Stimulated activated CD8-positive, alpha-beta memory T cell treated with anti-CD3 and anti-CD28 coated beads, Interleukin-15, amount 100 ng/mL, for 24 hours (primary cell): ENCODE results near the gene TRIM62.

Experiments used
- DNase-seq: peaks from one replicate; pipeline ENCODE4 v3.0.0-alpha.2; 2020; ENCODE audit warnings: low read depth

TRIM62 gene

DNA sequence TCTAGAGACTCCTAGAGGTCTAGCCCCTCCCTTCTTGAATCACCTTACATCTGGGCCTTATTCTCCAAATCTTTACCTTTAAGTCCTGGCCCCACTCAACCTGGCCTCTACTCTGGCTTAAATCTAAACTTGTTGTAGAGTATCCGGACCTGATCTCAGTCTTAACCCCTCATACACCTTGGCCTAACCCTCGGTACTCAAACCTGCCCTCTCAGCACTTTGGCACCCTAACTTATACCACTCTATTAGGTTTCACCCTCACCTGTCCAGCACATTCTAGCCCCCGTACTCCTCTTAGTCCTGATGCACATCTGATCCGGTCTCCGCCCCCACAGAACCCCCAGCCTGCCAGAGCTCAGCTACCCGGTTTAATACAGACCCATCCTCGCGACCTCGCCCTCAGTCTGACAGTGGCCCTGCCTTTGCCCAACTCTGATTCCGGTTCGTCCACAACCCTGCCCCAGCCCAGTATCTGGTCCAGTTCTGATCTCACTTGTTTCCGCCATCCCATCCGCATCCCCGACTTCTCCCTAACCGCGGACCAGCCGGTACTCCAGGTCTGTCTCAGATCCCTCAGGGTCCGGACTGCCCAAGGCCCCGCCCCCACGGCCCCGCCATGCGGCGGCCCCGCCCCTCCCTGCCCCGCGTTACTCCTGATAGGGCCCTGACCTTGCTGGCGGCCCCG, 1.5 kb downstream of the TRIM62 start:
- no peak for DNase-seq

DNA sequence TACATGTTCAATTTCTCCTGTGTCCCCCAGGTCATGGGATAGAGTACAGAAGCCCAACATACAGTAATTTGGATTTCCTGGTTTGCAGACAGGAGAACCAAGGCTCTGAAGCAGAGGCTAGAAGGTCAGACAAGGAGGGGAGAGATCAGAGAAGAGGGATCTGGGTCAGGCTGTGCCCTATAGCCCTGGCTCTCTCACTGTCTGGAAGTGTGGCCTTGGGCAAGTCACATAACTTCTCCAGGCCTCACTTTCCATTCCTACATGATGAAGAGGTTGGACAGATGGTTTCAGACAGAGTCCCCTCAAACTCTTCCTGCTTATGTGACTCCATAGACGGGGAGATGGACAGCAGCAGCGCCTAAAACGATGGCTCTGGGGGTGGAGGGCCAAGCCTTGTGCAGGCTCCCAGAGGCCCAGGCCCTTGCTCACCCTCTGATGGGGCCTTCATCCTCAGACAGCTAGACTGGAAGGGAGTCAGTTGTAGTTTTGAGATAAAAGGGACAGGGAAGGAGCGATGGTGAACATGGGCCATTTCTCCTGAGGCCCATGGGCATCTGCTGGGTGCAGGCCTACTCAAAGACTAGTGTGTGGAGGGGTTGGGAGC, 2.9 kb downstream of the TRIM62 start:
- DNase-seq: no peak

DNA sequence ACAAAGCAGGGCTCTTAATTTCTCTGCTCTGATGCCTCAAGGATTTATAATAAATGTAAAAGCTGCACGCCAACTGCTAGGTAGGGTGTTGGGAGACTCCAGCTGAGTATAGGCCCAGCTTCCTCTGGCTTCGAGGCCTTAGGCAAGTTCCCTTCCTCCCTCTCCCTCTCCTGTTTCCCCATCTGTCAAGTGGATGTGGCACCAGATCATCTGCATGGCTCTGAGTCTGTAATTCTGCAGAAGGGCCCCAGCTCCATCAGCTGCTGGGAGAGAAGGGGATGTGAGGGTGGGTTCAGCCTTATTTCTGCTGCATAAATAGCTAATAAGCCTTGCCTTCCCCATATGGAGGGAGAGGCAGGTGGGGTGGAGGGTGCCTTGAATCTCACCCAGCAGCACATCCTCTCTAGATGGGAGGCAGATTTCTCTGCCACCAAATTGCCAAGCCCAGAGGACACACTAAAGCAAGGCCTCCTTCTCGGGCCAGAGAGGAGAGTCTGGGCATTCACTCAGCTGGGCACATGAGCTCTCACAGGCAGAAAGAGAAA, 3.8 kb downstream of the TRIM62 start:
- DNase-seq: no peak

DNA sequence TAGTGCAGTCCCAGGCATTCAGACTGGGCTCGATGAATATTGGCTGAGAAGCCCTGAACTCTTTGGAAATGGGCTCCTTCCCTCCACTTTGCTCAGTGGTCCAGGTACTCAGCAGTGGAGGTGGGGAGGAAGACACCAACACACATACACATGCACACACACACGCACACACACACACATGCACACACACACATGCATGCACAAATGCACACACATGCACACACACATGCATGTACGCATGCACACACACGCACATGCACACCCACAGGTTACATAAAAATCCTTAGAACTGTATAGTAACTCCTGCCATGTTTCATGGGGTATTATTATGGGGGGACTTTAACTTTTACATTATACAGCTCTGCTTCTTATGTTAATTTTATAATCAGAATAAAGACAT, 5.0 kb downstream of the TRIM62 start:
- no peak for DNase-seq

DNA sequence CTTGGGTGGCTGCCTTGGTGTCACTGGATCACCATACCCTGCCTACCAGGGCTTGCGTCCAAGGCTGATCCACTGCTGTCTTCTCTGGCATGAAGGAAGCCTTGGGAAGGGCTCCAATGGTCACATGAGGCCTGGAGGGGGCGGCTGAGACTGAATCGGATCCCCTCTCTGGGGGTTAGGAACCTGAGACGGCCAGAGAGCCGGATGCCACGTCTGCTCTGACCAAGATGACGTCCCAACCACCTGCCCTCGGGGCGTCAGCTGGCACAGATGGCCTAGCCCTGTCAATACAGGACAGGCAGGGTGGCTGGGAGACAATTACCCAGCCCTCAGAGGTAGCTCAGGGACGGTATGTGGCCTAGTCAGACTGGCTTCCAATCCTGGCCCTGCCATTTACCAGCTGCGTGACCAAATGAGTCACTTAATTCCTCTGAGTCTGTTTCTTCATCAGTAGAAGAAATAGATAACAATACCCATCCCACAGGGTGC, 5.4 kb downstream of the TRIM62 start:
- DNase-seq: no peak

DNA sequence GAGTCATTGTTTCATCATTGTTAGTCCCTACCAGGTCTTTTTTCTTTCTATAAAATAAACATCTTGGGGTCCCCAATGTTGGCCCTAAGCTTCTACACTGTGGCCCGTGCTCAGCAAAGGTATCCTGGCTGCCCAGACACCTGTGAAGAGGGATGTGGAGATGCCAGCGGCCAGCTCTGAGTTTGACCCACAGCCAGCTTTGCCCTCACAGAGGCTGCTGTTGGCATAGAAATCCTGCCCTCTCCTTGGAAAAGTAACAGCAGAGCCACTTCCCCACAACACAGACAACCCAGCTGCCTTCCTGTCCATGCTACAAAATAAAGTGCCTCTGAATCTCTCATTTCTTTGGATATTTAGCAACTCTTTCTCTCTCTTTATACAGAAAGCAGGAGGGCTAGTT, 6.0 kb downstream of the TRIM62 start:
- DNase-seq: no peak

DNA sequence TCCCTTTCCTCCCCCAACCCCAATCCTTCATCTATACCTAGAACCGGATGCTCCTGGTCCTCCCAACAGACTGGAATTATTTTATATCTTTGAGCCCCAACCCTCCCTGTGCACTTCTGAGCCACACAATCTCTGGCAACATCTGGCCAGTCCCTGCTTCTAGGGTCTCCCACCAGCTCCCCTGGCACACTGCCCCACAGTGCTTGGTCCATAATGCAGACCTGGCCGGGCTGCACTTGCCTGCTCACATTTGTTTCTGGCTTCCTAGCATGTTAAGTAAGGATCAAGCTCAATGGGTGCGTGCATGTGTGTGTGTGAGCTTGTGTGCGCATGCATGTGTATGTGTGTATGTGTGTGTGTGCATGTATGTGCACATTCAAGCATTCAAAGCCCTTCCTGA, 8.8 kb downstream of the TRIM62 start:
- DNase-seq: no peak

DNA sequence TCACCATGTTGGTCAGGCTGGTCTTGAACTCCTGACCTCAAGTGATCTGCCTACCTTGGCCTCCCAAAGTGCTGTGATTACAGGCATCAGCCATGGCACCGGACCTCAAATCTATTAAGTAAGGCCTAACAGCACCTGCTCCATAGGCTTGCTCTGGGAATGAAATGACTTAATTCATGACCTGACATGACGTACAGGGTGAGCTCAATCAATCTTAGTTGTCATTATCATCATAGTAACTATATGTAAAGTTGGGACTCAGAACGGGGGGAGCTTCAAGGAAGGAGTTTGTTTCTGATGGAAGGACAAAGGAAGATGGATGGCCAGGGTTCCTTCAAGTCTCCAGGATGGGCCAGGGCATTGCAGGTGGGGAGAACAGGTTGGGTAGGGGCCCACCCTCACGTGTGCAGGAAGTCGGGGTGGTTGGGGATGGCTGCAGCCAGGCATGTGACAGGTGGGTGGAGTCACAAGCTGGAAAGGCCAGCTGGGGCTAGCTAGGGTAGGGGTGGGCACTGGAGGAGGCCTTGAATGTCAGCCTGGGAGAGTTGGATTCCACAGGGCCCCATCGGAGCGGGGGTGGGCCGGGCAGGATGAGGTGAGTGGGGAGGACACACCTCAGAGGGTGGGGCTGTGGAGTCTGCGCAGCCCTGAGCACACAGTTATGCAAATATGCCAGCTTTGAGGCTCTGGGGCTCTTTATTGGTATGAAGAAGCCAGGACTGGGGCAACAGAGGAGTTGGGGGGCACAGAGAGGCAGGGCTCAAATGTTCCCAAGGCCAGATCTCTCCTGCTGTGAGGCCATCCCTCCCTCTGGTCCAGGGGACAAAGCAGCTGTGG, 9.6 kb downstream of the TRIM62 start:
- DNase-seq: no peak

DNA sequence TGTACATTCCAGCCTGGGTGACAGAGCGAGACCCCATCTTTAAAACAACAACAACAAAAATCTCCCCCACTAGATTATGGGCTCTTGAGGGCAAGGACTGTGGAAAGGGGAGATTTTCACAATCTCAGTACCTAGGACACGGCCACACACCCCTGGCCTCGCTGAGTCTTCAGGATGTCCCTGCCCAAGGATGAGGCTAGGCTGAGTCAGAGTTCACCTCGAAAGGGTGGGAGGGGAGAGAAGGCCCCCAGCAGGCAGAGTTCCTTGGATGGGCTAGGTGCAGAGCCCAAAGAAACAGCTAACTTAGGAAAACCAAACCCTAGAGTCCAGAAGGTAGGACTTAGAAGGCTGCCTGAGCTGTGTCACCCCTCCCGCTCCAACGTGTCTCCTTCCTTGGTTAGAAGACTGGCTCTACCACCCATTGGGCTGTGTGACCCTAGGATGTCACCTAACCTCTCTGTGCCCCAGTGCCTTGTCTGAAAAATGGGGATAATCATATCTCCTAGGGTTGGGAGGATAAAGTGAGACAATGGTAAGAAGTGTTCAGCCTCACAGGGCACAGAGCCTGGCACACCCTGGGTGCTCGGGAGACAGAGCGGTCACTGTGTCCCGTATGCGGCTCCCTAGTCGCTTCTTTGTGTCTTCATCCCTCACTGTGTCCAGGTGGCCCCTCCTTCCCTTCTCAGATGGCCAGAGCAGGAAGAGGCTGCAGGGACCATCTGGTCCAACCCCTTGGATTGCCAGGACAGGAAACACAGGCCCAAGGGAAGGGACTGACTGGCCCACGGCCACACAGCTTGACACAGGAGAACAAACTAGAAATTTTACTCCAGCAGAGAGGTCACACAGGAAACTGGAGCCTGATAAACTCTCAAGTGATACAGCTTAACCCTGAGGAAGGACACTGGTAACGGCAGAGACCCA, 11.2 kb downstream of the TRIM62 start:
- DNase-seq: no peak

DNA sequence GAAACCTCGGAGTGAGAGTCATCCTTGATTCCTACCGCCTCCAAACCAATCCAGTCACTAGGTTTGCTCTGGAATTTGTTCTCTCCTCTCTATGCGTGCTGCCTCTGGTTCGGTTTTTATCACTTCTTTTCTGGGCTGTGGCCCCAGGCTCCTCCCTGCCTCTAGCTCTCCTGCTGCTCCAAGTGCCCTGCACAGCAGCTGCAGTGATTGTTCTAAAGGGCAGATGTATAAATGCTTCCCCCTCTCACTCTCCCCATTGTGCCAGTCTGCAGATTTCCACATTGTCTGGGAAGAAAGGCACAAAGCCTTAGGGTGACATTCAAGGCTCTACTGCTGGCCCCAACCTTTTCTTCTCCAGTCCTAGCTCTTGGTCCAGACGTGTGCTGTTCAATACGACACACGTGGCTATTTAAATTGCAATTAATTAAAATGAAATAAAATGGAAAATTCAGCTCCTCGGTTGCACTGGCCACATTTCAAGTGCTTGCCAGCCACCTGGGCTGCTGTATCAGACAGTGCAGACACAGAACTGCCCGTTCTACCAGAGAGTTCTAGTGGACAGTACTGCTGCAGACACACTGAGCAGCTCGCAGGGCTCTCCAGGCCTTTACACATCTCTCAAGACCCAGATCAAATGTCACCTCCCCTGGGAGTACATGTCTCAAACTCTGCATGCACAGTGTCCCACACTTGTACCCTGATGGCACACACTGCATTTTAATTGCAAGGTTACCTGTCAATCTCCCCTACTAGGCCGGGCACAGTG, 12.4 kb downstream of the TRIM62 start:
- no peak for DNase-seq

DNA sequence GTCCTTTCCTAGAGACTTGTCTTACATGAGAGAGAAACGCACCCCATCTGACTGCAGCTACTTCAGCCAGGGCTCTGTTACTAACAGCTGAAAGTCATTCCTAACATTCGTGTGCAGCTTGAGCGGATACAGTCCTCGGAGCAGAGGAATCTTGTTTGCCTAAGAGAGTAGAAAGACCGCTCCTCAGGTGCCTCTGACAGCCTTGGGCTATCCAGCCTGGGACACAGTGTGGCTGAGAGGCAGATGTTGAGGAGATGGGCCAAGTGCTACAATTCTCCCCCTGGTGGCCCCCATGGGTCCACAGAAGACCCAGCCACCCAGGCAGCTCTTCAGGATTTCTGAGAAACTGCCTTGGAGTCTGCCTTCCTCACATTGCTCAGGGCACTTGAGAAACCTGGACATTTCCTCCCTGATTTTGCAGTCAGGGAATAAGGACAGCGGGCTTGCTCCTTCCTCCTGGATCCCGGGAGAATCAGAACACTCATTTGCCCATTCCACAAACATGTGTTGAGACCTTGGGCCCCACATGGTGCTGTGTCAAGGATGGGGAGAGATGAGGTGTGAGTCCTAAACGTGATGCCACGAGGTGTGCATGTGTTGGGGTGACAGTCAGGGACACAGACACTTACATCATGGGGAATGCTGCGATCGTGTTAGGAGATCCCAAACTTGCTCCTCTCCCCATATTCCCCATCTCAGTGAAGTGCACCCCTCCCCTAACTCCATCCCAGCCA, 13.1 kb downstream of the TRIM62 start:
- DNase-seq: no peak

DNA sequence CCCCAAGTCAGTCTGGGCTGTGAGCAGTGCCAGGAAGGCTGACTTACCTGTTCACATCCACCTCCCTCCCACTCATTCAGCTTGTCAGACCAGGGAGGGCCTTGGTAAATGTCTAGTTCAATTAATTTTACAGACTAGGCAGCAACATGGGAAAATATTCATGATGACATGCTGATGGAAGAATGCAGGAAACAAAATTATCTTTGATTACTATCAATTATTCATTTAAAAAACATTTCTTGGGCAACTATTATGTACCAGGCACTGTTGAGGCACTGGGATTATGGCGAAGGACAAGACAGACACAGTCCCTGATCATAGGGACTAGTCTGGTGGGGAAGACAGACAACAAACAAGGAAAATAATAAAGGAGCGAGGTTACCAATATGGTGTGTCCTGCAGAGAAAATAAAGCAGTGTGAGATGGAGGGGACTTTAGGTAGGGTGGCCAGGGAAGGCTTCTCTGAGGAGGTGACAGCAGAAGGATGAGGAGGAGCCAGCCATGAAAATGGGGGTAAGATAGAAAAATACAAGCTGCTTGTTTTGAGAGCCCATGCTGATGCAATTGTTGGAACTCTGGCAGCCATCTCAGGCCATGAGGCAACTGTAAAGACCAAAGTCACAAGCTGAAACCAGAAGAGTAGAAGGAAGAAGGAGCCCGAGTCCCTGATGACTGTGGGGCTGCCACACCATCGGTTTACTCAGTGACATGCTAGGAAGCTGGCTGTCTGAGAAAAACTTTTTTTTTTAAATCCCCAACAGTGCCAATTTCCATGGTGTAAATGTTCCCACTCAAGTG, 14.0 kb downstream of the TRIM62 start:
- no peak for DNase-seq

DNA sequence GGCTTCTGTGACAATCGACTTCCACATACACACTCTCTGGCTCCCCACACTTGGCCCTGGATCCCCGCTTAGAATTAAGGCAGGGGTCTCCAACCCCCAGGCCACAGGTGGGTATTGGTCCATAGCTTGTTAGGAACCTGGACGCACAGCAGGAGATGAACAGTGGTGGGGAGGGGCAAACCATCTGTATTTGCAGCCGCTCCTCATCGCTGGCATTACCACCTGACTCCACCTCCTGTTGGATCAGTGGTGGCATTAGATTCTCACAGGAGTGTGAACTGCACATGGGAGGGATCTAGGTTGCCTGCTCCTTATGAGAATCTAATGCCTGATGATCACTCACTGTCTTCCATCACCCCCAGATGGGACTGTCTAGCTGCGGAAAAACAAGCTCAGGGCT, 16.0 kb downstream of the TRIM62 start:
- DNase-seq: no peak

DNA sequence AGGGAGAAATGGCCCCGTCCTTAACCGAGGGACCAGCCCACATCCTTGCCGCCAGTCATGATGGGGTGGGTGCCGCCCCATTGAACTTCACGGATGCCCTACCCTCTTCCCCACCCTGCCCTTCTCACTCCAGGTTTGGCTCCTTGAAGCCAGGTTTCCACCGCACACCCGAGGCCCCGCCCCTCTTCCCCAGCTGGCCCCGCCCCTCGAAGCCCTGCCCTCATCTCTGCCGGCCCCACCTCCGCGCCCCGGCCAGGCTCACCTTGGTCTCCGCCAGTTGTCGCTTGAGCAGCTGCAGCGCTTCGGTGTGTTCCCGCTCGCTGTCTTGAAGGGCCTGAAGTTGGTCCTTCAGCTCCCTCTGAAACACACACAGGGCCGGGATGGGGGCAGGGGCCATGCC, 16.6 kb downstream of the TRIM62 start:
- no peak for DNase-seq

DNA sequence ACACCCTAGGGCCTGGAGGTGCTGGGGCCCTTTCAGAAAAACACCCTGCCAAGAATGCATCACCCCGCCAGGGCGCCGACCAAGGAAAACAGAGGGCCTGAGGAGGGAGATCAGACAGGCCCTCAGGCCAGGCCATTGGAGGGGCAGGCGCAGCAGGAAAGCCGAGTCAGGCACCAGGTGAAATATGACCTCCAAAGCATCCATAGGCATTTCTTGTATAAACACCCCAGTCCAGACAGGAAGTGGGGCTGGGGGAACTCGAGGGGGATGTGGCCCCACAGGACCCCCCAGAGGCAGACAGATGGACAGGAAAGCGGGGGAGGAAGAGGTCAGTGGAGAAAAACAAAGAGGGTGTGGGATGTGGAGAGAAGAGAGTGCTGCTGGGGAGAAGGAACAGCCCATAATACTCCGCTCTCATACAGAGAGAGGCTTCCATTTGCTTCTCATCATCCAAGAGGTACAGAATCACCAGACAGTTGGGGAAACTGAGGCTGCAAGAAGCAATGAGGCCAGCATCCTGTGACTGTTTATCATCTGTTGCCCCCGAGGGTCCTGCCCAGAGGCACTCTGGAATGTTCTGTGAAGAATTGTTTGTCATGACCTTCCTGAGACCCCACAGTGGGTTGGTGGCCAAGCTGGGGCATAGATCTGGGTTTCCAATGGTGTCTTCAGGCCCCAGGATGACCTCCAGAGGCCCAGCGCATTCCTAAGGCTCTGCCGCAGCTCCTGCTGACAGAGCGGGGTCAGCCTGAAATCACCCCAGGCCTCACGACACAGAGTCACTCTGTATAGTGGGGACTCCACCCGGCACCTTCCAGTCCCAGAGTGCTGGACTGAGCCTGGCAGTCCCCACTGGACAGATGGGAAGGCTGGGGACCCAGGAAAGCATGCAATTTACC, 18.0 kb downstream of the TRIM62 start:
- DNase-seq: no peak

DNA sequence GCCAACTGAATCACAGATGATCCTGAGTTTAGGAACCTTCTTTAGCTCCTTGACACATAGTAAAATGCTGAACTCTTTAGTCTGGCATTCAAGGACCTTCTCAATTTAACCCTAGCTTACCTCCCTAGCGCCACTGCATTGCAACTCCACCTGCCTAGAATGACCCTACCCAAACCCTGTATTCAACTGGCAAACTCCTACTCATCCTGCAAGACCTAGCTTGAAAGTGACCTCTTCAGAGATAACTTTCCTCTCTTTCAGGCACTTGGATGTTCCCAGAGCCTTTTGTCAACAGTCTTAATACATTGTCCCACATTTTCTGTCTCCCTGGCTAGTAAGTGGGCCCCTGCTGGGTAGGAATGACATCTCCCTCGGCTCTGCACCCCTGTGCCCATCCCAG, 19.7 kb downstream of the TRIM62 start:
- no peak for DNase-seq

DNA sequence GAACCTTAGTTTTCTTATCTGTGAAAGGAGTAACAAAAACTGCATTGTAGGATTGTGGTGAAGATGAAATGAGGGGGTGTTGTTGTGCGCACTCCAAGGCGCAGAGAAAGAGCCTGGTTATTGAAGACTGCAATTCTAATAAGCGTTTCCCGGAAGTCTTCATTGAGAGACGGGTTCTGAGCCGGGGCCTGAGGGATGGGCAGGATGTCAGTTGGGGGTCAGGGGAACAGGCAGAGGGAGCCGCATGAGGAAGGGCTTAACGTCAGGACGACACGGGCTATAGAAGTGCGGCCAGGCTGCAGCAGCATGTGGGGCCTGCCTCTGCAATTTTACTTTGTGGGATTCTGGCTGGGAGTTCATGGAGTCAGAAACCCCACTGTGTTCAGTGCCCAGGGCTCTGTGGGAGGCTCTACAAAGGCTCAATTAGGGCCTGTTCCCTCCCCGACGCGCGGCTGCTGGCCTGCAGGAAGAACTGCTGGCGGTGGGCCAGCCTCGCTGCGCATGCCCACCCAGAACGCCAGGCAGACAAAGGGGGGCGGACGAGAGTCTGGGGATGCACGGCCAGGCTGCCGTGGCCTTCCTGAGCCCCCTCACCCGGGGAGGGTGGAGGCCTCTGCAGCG, 20.7 kb downstream of the TRIM62 start:
- no peak for DNase-seq

DNA sequence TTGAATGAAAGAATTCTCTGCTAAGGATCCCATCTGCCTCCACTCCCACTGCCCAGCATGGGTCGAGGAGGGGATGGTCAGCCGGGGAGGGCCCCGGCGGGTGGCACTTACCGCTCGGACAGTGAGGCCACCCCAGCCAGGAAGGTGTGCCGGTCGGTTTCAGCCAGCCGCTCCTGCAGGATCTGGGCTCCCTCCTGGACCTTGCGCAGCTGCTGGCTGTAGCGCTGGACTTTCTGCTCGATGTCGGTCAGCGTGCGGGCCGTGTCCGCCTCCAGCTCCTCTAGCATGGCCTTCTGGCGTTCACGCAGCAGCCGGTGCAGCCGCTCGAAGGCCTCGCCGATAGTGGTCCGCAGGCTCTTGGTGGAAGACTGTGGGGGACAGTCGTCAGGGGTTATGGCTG, 22.3 kb downstream of the TRIM62 start:
- no peak for DNase-seq
